Neural cell (in vitro differentiated cells): ENCODE data around the gene CLPSL1. TPM values are rescaled to one million over a fixed set of nuclear protein-coding genes. Genes with fewer than 3 reads are reported as not detected.
A peak's percentile ranks its signal among the peaks of the same experiment; 100 is the strongest.

ENCODE experiments used
- H2AFZ ChIP-seq: fragments of 200-600, 300-800 bp; sonication (generic), shearing (Covaris generic); 2 replicates; pipeline ENCODE4 v1.6.0; 2014; ENCODE audit warnings: low read depth, mild to moderate bottlenecking, antibody characterized with exemption, low read length, moderate library complexity
- H3F3A ChIP-seq: fragments of 200-600 bp; shearing (Covaris generic); 2 replicates; pipeline ENCODE4 v1.6.1; 2016; ENCODE audit warnings: mild to moderate bottlenecking, moderate library complexity, mixed read lengths, antibody characterized with exemption, low read length; ENCODE audit not compliant: insufficient read depth, poor library complexity, severe bottlenecking
- H3K27ac ChIP-seq: fragments of 200-600, 300-800 bp; sonication (generic), shearing (Covaris generic); 2 replicates; pipeline ENCODE4 v1.5.1; 2014; ENCODE audit warnings: mild to moderate bottlenecking, low read length, moderate library complexity
- H3K27me3 ChIP-seq: fragments of 300-800, 200-600 bp; sonication (generic), shearing (Covaris generic); 2 replicates; pipeline ENCODE4 v1.6.0; 2014; ENCODE audit warnings: mild to moderate bottlenecking, low read depth, low read length, moderate library complexity; ENCODE audit not compliant: insufficient read depth
- H3K36me3 ChIP-seq: fragments of 300-800, 200-600 bp; sonication (generic), shearing (Covaris generic); 2 replicates; pipeline ENCODE4 v1.5.1; 2014; ENCODE audit warnings: mild to moderate bottlenecking, antibody characterized with exemption, low read length, moderate library complexity; ENCODE audit not compliant: insufficient read depth
- H3K4me2 ChIP-seq: fragments of 300-800, 200-600 bp; sonication (generic), shearing (Covaris generic); 2 replicates; pipeline ENCODE4 v1.6.0; 2014; ENCODE audit warnings: mild to moderate bottlenecking, low read length
- H3K4me3 ChIP-seq: fragments of 300-800, 200-600 bp; sonication (generic), shearing (Covaris generic); 2 replicates; pipeline ENCODE4 v1.5.1; 2014; ENCODE audit warnings: mild to moderate bottlenecking, low read length, moderate library complexity
- H3K79me2 ChIP-seq: fragments of 200-600 bp; shearing (Covaris generic); replicated peaks from 2 replicates; pipeline ENCODE4 v1.6.0; 2014; ENCODE audit warnings: mild to moderate bottlenecking, low read length, moderate library complexity; ENCODE audit not compliant: insufficient read depth
- H3K9ac ChIP-seq: fragments of 300-800, 200-600 bp; sonication (generic), shearing (Covaris generic); 2 replicates; pipeline ENCODE4 v1.6.1; 2016; ENCODE audit warnings: mild to moderate bottlenecking, low read length, mixed read lengths
- H3K9me2 ChIP-seq: fragments of 200-600 bp; shearing (Covaris generic); 2 replicates; pipeline ENCODE4 v1.6.1; 2016; ENCODE audit warnings: mild to moderate bottlenecking, low read length, mixed read lengths; ENCODE audit not compliant: insufficient read depth
- H3K9me3 ChIP-seq: fragments of 200-600, 300-800 bp; sonication (generic), shearing (Covaris generic); 2 replicates; pipeline ENCODE4 v1.6.1; 2016; ENCODE audit warnings: mild to moderate bottlenecking, mixed run types, low read length, moderate library complexity, mixed read lengths
- H4K20me1 ChIP-seq: fragments of 200-600 bp; shearing (Covaris generic); 2 replicates; pipeline ENCODE4 v1.6.1; 2016; ENCODE audit warnings: mild to moderate bottlenecking, mixed run types; ENCODE audit not compliant: insufficient read depth
- CTCF ChIP-seq: fragments of 450-650 bp; IDR thresholded peaks from 2 replicates; pipeline ENCODE4 v1.5.1; 2014; ENCODE audit warnings: antibody characterized with exemption, mild to moderate bottlenecking, moderate library complexity; ENCODE audit not compliant: poor library complexity, severe bottlenecking
- EP300 ChIP-seq: fragments of 450-650 bp; conservative IDR thresholded peaks from 2 replicates; pipeline ENCODE4 v1.6.1; 2014; ENCODE audit warnings: antibody characterized with exemption, mild to moderate bottlenecking, moderate library complexity; ENCODE audit not compliant: poor library complexity, severe bottlenecking
- EZH2 ChIP-seq: fragments of 200-600, 300-800 bp; shearing (Covaris generic), sonication (generic); IDR thresholded peaks from 2 replicates; pipeline ENCODE4 v1.6.1; 2014; ENCODE audit warnings: antibody characterized with exemption, low read length, borderline replicate concordance, mild to moderate bottlenecking; ENCODE audit not compliant: insufficient read depth, poor library complexity, severe bottlenecking
- MXI1 ChIP-seq: fragments of 450-650 bp; conservative IDR thresholded peaks from 2 replicates; pipeline ENCODE4 v1.6.1; 2014; ENCODE audit warnings: antibody characterized with exemption, mild to moderate bottlenecking; ENCODE audit not compliant: poor library complexity, severe bottlenecking
- POLR2AphosphoS5 ChIP-seq: IDR thresholded peaks from 2 replicates; pipeline ENCODE4 v1.6.1; 2012
- RAD21 ChIP-seq: fragments of 450-650 bp; conservative IDR thresholded peaks from 2 replicates; pipeline ENCODE4 v1.6.1; 2014; ENCODE audit warnings: antibody characterized with exemption, mild to moderate bottlenecking, moderate library complexity
- REST ChIP-seq: IDR thresholded peaks from 2 replicates; pipeline ENCODE4 v1.6.1; 2012; ENCODE audit warnings: borderline replicate concordance
- SMC3 ChIP-seq: fragments of 450-650 bp; conservative IDR thresholded peaks from 2 replicates; pipeline ENCODE4 v1.6.1; 2014; ENCODE audit warnings: antibody characterized with exemption, mild to moderate bottlenecking, moderate library complexity; ENCODE audit not compliant: poor library complexity
- TAF1 ChIP-seq: IDR thresholded peaks from 2 replicates; pipeline ENCODE4 v1.6.1; 2012; ENCODE audit warnings: low read depth
- polyA plus RNA-seq: library from polyadenylated mRNA; depleted of rRNA; stranded (reverse); fragments of >200 nt; gene quantifications from 2 replicates; pipeline ENCODE4 v1.2.3, GENCODE V29; 2014

Gene CLPSL1
- polyA plus RNA-seq, 1 donor from 2014 or later = not detected

GRCh38 chr6:35757456-35758123 lies 23.2 kb upstream of the CLPSL1 start:
- Histone ChIP-seq H3F3A (no peaks in the 10 kb centered on the region), H3K9me2 (no peaks in the 10 kb centered on the region), H4K20me1 (no peaks in the 10 kb centered on the region), H3K4me3 (no peak overlapping the region), H3K27me3 (no peaks in the 10 kb centered on the region), H3K27ac (no peak overlapping the region), H2AFZ (no peak overlapping the region), H3K9ac (no peak overlapping the region), H3K79me2 (no peaks in the 10 kb centered on the region), H3K4me2 (no peak overlapping the region), H3K9me3 (no peaks in the 10 kb centered on the region), H3K36me3 (no peaks in the 10 kb centered on the region)
- no peak for TF ChIP-seq EZH2
- TF ChIP-seq SMC3 = no peak
- no peak for TF ChIP-seq MXI1
- TF ChIP-seq TAF1 = no peak
- no peak for TF ChIP-seq EP300
- no peak for TF ChIP-seq REST
- no peak for TF ChIP-seq POLR2AphosphoS5
- TF ChIP-seq CTCF = peak; percentile 31
- TF ChIP-seq RAD21 = peak; percentile 8

GRCh38 chr6:35759426-35759825 lies 21.4 kb upstream of the CLPSL1 start:
- TF ChIP-seq EZH2 (no peak), EP300 (no peak), POLR2AphosphoS5 (no peak), RAD21 (no peak)

More at GRCh38 chr6:35759426-35759825, 21.4 kb upstream of the CLPSL1 start:
- no peak overlapping the region for H2AFZ ChIP-seq
- H3K4me2 ChIP-seq = no peak overlapping the region
- no peak overlapping the region for H3K27ac ChIP-seq
- no peaks in the 10 kb centered on the region for H3K79me2 ChIP-seq
- no peaks in the 10 kb centered on the region for H3K9me3 ChIP-seq
- no peaks in the 10 kb centered on the region for H3F3A ChIP-seq
- H3K36me3 ChIP-seq = no peaks in the 10 kb centered on the region
- H3K27me3 ChIP-seq = peaks cover 13% of the 10 kb centered on the region
- H4K20me1 ChIP-seq = no peaks in the 10 kb centered on the region
- no peaks in the 10 kb centered on the region for H3K9me2 ChIP-seq
- H3K9ac ChIP-seq = no peak overlapping the region
- no peak overlapping the region for H3K4me3 ChIP-seq
